ENCODE data around the gene TRMT61A. TPM values are rescaled to one million over a fixed set of nuclear protein-coding genes. Genes with fewer than 3 reads are reported as not detected.
A peak's percentile ranks its signal among the peaks of the same experiment; 100 is the strongest.

The TRMT61A gene
- total and polyA plus RNA-seq, 2 of the 4 experiments (the other 2 are of a cell fraction) = 5.7 to 16.2 TPM

DNA sequence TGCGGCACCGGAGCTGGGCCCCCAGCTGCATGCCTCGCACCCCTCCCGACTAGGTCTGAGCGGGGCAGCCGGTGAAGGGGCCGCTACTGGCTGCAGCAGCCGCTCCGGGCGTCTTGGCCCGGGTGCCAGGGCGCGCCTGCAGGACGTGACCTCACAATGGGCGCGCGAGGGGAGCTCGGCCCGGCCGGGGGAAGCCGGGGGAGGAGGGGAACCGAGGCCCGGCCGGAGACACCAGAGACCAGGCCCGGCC lies 33.1 kb downstream of the TRMT61A start:
- H2BK5ac ChIP-seq (ENCODE audit: low read depth, low read length, poor library complexity, severe bottlenecking) = peak overlapping the region; percentile 89
- H3K27me3 ChIP-seq (ENCODE audit: control insufficient read depth, insufficient read depth, low read length) = no peaks in the 10 kb centered on the region
- in situ Hi-C loops (cut with MboI; ENCODE audit: low sequenced_read_pairs) = no loop called here
- no peak overlapping the region; the same call in 1 of the 2 replicates for H4K5ac ChIP-seq (ENCODE audit: low read depth, low read length)
- H2BK20ac ChIP-seq (ENCODE audit: low read depth, low read length) = no peak overlapping the region
- H3K27ac ChIP-seq (ENCODE audit: insufficient read depth, low read length) = peak overlapping the region; percentile 81
- H3K14ac ChIP-seq (replicated peaks; ENCODE audit: low read depth, low read length) = peak overlapping the region; percentile 69
- WGBS, 2 experiments (ENCODE audit: extremely low coverage in 2 of 2, insufficient read length in 1 of 2) = 0% methylated on average over 4 of the region's 25 CpGs; no CpG with 5 or more reads in 1 of the 2 experiments
- peak overlapping the region; percentile 80 for H2AK9ac ChIP-seq (replicated peaks; ENCODE audit: low read depth, low read length, poor library complexity)
- H3K23ac ChIP-seq (ENCODE audit: low read depth, low read length) = peak overlapping the region; percentile 56
- intact Hi-C loops (cut with micrococcal nuclease) = loop anchor here (2.0 kb wide), 1 partner anchor 33 kb away; no protein-coding TSS in a partner anchor
- peak overlapping the region; percentile 57 for H3K56ac ChIP-seq (ENCODE audit: extremely low read depth, insufficient read depth, low read length)
- H4K8ac ChIP-seq (ENCODE audit: low read depth in 2 of 2, low read length in 2 of 2) = peak overlapping the region; percentile 46 to 76; a peak in 2 of 4 replicates
- TF ChIP-seq BHLHE40 (IDR thresholded peaks at IDR 0.05; ENCODE audit: low read depth, low read length) (no peak), MXI1 (IDR thresholded peaks at IDR 0.05; ENCODE audit: borderline replicate concordance, low read depth, low read length) (no peak), MAZ (IDR thresholded peaks at IDR 0.05; ENCODE audit: borderline replicate concordance, low read depth, low read length) (no peak), NFE2L2 (IDR thresholded peaks at IDR 0.05; ENCODE audit: low read depth, low read length) (no peak), CEBPB (IDR thresholded peaks at IDR 0.05; ENCODE audit: low read depth, low read length) (no peak), MAFK (IDR thresholded peaks at IDR 0.05; ENCODE audit: low read depth, low read length) (no peak), RCOR1 (IDR thresholded peaks at IDR 0.05; ENCODE audit: insufficient replicate concordance, low read length) (no peak), POLR2A (IDR thresholded peaks at IDR 0.05; ENCODE audit: low read depth, low read length) (no peak), FOS (IDR thresholded peaks at IDR 0.05; ENCODE audit: low read depth, low read length) (no peak), RAD21 (IDR thresholded peaks at IDR 0.05; ENCODE audit: low read length) (no peak), CHD1 (IDR thresholded peaks at IDR 0.05; ENCODE audit: low read depth, low read length) (no peak), RFX5 (IDR thresholded peaks at IDR 0.05; ENCODE audit: low read depth, low read length) (no peak), SMC3 (IDR thresholded peaks at IDR 0.05; ENCODE audit: low read depth, low read length) (no peak)
- TF ChIP-seq, protein P1, sequence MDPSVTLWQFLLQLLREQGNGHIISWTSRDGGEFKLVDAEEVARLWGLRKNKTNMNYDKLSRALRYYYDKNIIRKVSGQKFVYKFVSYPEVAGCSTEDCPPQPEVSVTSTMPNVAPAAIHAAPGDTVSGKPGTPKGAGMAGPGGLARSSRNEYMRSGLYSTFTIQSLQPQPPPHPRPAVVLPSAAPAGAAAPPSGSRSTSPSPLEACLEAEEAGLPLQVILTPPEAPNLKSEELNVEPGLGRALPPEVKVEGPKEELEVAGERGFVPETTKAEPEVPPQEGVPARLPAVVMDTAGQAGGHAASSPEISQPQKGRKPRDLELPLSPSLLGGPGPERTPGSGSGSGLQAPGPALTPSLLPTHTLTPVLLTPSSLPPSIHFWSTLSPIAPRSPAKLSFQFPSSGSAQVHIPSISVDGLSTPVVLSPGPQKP (IDR thresholded peaks at IDR 0.05; ENCODE audit: borderline replicate concordance, low read depth, low read length) = no peak
- TF ChIP-seq, protein P2, sequence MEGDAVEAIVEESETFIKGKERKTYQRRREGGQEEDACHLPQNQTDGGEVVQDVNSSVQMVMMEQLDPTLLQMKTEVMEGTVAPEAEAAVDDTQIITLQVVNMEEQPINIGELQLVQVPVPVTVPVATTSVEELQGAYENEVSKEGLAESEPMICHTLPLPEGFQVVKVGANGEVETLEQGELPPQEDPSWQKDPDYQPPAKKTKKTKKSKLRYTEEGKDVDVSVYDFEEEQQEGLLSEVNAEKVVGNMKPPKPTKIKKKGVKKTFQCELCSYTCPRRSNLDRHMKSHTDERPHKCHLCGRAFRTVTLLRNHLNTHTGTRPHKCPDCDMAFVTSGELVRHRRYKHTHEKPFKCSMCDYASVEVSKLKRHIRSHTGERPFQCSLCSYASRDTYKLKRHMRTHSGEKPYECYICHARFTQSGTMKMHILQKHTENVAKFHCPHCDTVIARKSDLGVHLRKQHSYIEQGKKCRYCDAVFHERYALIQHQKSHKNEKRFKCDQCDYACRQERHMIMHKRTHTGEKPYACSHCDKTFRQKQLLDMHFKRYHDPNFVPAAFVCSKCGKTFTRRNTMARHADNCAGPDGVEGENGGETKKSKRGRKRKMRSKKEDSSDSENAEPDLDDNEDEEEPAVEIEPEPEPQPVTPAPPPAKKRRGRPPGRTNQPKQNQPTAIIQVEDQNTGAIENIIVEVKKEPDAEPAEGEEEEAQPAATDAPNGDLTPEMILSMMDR (conservative IDR thresholded peaks at IDR 0.05; ENCODE audit: low read depth, low read length) = no peak
- TF ChIP-seq, protein P3, sequence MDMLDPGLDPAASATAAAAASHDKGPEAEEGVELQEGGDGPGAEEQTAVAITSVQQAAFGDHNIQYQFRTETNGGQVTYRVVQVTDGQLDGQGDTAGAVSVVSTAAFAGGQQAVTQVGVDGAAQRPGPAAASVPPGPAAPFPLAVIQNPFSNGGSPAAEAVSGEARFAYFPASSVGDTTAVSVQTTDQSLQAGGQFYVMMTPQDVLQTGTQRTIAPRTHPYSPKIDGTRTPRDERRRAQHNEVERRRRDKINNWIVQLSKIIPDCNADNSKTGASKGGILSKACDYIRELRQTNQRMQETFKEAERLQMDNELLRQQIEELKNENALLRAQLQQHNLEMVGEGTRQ (IDR thresholded peaks at IDR 0.05; ENCODE audit: low read depth, low read length) = no peak
- H2BK15ac ChIP-seq (ENCODE audit: low read depth, low read length) = no peak overlapping the region
- peaks cover 57% of the 10 kb centered on the region for H4K20me1 ChIP-seq (ENCODE audit: insufficient read depth, low read length)
- ATAC-seq (ENCODE audit: low read depth) = no peak
- peak overlapping the region; percentile 80 for H3K4ac ChIP-seq (ENCODE audit: low read depth, low read length)
- DNase-seq = peak; percentile 23
- no peaks in the 10 kb centered on the region for H3K9me3 ChIP-seq (ENCODE audit: control insufficient read depth, insufficient read depth, low read length)
- H2AFZ ChIP-seq (replicated peaks; ENCODE audit: low read length, poor library complexity) = peak overlapping the region; percentile 95
- peak overlapping the region; percentile 85 for H3K4me3 ChIP-seq (ENCODE audit: insufficient read depth, low read depth, low read length)
- no peak overlapping the region for H2BK120ac ChIP-seq (ENCODE audit: low read depth, low read length)
- H3K4me1 ChIP-seq (ENCODE audit: control insufficient read depth, insufficient read depth, low read length) = peaks cover 17% of the 10 kb centered on the region
- BruUV-seq (replicated peaks) = no TSS peak
- H2AK5ac ChIP-seq (ENCODE audit: low read depth, low read length) = peak overlapping the region; percentile 89
- peak overlapping the region; percentile 85 for H3K9ac ChIP-seq (ENCODE audit: low read depth, low read length)
- peaks cover 3% of the 10 kb centered on the region; the same call in 1 of the 2 replicates for H3K9me1 ChIP-seq (ENCODE audit: insufficient read depth, low read length)
- ChIA-PET CTCF (no interaction called here), POLR2A (ENCODE audit: unreplicated experiment) (no interaction called here)
- H3K4me2 ChIP-seq (ENCODE audit: low read depth, low read length) = peak overlapping the region; percentile 79
- no peak overlapping the region for H3K18ac ChIP-seq (ENCODE audit: low read depth, low read length)
- peaks cover 15% of the 10 kb centered on the region for H3K36me3 ChIP-seq (ENCODE audit: control insufficient read depth, insufficient read depth, low read length)
- peak overlapping the region; percentile 63; the same call in 1 of the 2 replicates for H4K91ac ChIP-seq (ENCODE audit: insufficient read depth, low read depth, low read length)
- H3K79me1 ChIP-seq (ENCODE audit: low read depth in 1 of 2, low read length in 2 of 2) = peaks cover 22 to 67% of the 10 kb centered on the region in 2 experiments
- dilution Hi-C loops (cut with HindIII; ENCODE audit: low sequenced_read_pairs, unreplicated experiment) = no loop called here
